Right renal pelvis (tissue), 4 donors: ENCODE results near the gene STRN3. TPM values are rescaled to one million over a fixed set of nuclear protein-coding genes. Genes with fewer than 3 reads are reported as not detected.
"Not testable (repeated sequence)": the region's sequence is repeated elsewhere in the genome, so short reads cannot be mapped to it uniquely, and the experiment has no call there.

Experiments used
- DNase-seq, 4 donors: peaks; one replicate each; pipeline ENCODE4 v3.0.0-alpha.2; 2013; ENCODE audit warnings: low read depth in 4 of 4, low spot score in 3 of 4, missing footprints in 1 of 4
- polyA plus RNA-seq, 4 donors: library from polyadenylated mRNA; unstranded; fragments of 120-200 nt; gene quantifications; one replicate each; pipeline ENCODE4 v1.2.1, GENCODE V29; 2013; ENCODE audit not compliant: insufficient read length in 4 of 4

The STRN3 gene
- polyA plus RNA-seq, result 10 to 100 TPM; 39.8 to 48.0 (median 47.2) TPM

DNA sequence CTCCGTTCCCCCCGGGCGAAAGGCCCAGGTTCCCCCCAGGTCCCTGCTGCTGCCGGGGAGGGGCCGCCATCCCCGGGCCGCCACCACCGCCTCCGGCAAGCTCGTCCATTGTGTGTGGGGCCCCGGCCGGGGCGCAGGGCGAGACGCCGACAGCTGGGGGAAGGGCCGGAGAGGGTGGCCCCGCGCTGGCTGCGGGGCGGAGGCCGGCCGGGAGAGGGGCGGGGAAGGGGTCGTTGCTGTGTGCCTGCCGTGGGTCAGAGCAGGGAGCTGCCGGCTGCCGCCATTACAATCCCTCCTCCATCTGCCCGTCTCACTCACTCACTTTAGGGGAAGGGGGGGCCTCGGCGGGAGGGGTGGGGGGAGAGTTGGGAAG is at the start of gene STRN3:
Gene STRN3 (minus strand): TSS at position 303 of the 373 bp plus-strand sequence. CDS start 194 bp downstream, at position 109.
- DNase-seq, result no peak

DNA sequence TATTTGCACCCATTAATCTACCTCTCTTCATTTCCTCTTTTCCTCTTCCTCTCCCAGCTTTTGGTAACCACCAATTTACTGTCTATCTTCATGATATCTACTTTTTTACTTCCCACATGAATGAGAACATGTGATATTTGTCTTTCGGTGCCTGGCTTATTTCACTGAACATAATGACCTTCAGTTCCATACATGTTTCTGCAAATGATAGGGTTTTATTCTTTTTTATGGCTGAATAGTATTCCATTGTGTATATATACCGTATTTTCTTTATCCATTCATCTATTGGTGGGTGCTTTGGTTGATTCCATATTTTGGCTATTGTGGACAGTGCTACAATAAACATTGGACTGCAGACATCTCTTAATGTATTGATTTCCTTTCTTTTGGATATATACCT is 49.0 kb upstream of the STRN3 start:
- no peak for DNase-seq

- no peak for DNase-seq
These were observed 45.0 kb upstream of the STRN3 start for GRCh38 chr14:31071151-31071550.

DNA sequence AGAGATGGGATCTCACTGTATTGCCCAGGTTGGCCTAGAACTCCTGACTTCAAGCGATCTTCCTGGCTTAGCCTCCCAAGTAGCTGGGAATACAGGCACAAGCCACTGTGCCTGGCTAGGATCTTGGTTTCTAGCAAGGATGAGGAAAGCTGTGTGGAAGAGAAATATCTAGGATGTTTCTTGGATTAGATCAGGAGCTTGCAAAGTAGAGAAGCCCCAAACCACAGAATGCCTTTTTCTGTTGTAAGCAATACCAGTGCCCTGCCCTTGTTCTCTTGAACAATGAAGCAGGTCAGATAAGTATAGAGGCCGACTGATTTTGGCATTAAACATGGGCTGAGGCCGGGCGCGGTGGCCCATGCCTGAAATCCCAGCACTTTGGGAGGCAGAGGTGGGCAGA is 44.3 kb upstream of the STRN3 start:
- DNase-seq, result no peak

DNA sequence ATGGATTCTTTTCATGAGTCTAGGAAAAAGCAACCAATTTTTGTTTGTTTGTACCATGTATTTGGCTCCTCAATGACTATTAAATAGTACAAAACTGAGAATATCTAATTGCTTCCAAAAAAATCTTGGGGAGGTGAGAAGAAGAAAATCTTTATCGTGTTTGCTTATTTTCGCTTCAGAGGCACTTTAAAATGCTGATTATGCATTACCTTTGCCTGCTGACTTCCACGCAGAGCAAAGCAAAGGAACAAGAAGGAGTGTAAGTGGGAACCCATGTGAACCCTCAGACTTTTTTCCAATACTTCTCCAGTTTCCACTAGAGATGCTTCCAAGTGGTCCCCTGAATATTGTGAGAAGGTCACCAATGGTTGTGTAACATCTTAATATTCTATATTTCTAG is 43.2 kb upstream of the STRN3 start:
- DNase-seq, result no peak

GRCh38 chr14:31068235-31068634 is 42.1 kb upstream of the STRN3 start:
- no peak for DNase-seq

DNA sequence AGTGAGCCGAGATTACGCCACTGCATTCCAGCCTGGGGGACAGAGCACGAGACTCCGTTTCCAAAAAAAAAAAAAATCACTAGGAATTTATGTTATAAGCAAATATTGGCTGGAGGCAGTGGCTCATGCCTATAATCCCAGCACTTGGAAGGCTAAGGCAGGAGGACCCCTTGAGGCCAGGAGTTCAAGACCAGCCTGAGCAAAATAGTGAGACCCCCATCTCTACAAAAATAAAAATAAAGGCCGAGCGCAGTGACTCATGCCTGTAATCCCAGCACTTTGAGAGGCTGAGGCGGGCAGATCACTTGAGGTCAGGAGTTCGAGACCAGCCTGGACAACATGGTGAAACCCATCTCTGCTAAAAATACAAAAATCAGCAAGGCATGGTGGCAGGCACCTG is 36.7 kb upstream of the STRN3 start:
- DNase-seq, result not testable (repeated sequence)

DNA sequence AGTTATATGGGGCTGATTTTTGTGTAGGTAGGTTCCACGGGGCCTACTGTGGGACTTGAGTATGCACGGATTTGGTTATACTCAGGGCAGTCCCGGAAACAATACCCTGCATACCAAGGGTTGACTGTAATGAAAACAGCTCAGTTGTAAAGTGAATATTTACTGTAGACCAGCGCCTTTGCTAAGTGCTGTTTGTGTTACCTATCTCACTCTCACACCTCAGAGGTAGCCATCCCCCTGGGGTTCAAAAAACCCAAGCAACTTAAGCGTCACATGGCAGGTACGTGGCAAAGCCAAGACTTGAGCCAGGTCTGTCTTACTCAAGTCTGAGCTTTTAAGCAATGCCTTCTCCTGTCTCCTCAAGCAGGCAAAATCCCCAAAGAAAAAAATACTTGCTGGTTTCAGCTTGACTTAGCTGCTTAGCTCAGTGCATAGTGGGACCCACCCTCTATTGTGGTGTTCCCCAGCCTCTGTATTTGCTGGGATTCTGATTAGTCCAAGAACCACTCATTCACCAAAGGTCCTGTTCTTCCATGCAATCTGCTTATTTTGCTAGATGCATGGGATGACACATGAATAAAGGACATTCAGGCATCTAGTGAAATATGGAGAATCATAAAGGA is 34.2 kb upstream of the STRN3 start:
- DNase-seq, result no peak

DNA sequence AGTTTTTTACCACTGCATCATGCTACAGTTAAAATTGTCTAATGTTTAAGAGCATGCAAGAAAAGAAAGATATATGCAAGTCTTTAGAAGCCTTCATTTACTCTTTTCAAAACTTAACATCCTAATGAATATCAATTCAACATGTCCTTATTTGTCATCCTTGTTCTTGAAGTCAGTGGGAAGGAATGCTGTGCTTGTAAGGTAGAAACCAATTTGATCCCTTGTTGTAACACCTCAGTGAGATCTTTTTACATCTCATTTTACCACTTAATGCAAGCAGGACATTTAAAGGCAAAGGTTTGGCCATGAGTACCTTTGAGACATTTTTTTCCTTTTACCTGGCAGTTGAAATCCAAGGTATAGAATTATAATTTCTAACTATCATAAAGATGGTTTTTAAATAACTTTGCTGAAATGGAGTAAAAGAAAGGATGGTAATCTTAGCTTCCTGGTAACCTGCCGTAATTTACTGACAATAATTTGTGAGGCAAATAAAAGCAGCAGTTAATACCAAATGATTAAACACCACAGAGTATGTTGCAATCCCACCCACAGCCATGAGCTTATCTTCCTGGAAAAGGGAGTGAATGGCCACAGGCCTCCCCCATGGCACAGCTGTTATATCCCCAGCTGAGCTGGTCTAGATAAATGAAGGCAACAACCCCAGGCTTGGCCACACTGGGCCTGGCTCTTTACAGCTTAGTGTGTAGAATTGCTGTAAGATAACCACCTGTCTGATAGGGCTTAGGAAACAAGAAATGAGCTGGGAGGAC is 33.2 kb upstream of the STRN3 start:
- no peak for DNase-seq

DNA sequence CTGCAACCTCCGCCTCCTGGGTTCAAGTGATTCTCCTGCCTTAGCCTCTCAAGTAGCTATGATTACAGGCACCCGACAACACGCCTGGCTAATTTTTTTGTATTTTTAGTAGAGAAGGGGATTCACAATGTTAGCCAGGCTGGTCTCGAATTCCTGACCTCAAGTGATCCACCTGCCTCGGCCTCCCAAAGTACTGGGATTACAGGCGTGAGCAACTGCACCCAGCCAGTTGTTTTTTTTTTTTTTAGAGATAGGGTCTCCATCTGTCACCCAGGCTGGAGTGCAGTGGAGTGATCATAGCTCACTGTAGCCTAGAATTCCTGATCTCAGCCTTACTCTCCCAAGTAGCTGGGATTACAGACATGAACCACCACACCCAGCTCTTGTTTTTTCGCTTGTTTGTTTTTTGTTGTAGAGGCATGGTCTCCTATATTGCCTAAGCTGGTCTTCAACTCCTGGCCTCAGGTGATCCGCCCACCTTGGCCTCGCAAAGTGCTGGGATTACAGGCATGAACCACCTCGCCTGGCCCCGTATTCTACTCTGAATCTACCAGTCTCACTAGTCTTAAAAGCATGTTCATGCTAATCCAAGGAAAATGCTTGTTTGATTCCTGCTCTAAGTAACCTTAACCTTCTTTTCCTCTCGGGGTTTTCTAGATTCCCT is 31.7 kb upstream of the STRN3 start:
- DNase-seq, result no peak

DNA sequence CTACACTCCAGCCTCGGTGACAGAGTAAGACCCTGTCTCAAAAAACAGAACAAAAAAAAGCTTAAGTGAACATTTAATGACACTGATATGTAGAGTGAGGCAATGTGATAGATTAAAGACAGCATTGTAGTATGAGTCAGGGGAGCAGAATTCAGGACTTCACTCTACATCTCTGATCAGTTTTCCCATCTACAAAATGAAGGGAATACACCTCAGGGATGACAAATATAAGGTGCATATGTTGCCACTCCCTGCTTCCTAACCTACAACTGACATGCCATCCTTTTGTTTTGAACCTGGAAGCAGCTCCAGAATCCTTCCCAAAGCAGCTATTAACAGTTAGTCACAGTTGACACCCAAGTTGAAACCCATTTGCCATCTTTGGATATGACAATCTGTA is 30.9 kb upstream of the STRN3 start:
- DNase-seq, result no peak

DNA sequence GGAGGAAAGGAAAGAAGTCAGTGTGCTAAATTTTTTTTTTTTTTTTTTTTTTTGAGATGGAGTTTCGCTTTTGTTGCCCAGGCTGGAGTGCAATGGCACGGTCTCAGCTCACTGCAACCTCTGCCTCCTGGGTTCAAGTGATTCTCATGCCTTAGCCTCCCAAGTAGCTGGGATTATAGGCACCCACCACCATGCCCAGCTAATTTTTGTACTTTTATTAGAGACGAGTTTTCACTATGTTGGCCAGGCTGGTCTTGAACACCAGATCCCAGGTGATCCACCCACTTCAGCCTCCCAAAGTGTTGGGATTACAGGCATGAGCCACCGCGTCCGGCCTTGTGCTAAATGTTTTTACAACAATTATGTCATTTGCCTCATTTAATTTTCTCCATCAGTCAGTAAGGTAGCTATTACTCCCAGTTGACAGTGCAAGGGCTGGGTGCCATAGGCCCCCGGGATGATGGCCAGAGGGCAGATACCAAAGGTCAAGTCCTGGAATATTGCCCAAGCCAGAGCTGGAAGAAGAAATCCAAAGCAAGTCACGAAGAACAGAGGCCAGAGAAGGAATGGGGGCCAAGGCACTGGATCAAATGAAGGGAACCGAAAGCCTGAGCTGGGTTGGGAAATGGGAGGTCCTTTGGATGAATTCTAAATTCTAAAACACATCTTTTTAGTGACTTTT is 26.9 kb upstream of the STRN3 start:
- not testable (repeated sequence) for DNase-seq

DNA sequence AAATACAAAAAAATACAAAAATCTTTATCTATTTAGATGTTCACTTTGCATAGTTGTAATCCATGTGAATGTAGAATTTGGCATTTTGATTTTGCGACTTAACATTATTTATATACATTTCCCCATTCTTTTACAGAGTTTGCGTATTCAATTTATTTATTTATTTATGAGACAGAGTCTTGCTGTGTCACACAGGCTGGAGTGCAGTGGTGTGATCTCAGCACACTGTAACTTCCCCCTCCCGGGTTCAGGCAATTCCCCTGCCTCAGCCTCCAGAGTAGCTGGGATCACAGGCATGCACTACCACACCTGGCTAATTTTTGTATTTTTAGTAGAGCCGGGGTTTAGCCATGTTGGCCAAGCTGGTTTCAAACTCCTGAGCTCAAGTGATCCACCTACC is 25.3 kb upstream of the STRN3 start:
- no peak for DNase-seq

DNA sequence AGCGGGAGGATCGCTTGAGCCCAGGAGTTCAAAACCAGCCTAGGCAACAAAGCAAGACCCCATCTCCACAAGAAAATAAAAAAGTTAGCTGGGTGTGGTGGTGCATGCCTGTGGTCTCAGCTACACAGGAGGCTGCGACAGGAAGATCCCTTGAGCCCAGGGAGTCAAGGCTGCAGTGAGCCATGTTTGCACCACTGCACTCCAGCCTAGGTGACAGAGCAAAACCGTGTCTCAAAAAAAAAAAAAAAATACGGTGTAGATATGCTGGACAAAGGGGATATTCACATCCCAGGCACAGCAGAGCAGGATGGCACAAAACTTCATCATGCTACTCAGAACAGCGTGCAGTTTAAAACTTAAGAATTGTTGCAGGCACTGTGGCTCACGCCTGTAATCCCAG is 24.8 kb upstream of the STRN3 start:
- no peak for DNase-seq

GRCh38 chr14:31047503-31047902 is 21.3 kb upstream of the STRN3 start:
- no peak for DNase-seq

DNA sequence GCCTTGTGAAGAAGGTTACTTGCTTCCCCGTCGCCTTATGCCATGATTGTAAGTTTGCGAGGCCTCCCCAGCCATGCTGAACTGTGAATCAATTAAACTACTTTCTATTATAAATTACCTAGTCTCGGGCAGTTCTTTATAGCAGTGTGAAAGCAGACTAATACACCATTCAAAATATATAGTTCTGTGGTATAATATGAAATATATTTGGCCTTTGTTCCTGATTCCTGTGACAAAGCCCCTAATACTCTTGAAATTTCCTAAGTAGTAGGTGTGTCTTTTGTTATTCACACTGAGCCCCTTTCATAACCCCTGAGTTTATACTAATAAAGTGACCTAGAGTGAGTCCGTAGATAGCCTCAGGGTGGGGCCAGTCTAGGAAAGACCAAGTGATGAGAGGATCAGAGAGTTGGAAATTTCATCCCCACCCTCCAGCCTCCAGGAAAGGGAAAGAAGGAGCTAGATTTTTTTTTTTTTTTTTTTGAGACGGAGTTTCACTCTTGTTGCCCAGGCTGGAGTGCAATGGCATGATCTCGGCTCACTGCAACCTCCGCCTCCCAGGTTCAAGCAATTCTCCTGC is 19.4 kb upstream of the STRN3 start:
- DNase-seq, result no peak

- no peak for DNase-seq
These were observed 17.2 kb upstream of the STRN3 start for GRCh38 chr14:31043379-31043778.

- DNase-seq, result not testable (repeated sequence)
These were observed 16.7 kb upstream of the STRN3 start for GRCh38 chr14:31042893-31043292.

DNA sequence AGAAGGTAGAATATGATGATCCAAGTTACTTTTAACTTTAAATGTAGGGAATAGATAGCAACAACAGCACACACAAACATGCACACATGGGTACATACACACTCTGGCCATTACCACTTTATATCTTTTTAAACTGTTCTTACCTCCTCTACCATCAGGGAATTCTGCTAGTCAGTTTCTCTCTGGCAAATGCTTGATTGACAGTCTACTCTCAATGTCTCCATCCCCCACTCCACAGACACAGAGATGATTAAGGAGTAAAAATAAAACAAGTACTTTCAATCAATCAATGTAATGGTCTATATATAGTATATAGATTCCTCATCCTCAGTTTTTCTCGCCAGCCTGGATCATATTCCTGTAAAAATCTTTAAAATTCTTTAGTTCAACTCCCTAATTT is 16.1 kb upstream of the STRN3 start:
- no peak for DNase-seq

DNA sequence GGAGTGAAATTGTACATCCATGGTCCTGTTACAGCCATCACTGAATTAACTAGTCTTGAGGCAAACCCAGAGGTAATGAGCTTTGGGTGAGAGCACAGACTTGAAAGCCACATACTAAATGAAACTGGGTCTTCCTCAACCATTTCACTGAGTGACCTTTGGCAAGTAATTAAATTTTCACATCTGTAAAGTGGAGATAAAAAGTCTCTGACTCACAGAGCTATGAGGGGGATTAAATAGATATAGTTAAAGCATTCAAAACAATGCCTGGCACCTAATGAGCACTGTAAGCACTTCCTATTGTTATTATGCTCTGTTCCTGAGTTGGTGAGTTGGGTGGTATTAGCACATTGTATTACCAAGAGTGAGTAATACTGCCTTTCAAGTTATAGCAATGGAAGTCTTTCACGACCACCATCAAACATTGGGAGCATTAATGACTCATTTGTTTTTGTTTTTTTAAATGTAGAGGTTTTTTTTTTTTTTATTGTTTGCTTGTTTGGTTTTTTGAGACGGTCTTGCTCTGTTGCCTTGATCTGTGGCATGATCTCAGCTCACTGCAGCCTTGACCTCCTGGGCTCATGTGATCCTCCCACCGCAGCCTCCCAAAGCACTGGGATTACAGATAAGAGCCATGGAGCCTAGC is 12.5 kb upstream of the STRN3 start:
- DNase-seq, result no peak
